H1 (cell line): ENCODE data around the gene TMEM164. TPM values are rescaled to one million over a fixed set of nuclear protein-coding genes. Genes with fewer than 3 reads are reported as not detected.

Source experiments
- BRCA1 ChIP-seq: IDR thresholded peaks from 2 replicates; pipeline ENCODE4 v1.6.1; 2012; ENCODE audit warnings: low read depth, low read length, improper control_type of control experiment
- CEBPB ChIP-seq: IDR thresholded peaks from 2 replicates; pipeline ENCODE4 v1.6.1; 2012; ENCODE audit warnings: low read depth, low read length
- HDAC6 ChIP-seq: IDR thresholded peaks from one replicate; pipeline ENCODE4 v1.7.1; 2012; ENCODE audit warnings: low read depth, mild to moderate bottlenecking, inconsistent platforms, low read length, moderate library complexity
- JUND ChIP-seq: IDR thresholded peaks from 2 replicates; pipeline ENCODE4 v1.6.1; 2011; ENCODE audit warnings: mild to moderate bottlenecking, improper control_type of control experiment, low read length
- SIRT6 ChIP-seq: IDR thresholded peaks from one replicate; pipeline ENCODE4 v1.7.1; 2012; ENCODE audit warnings: low read length, inconsistent platforms
- SIX5 ChIP-seq: IDR thresholded peaks from 2 replicates; pipeline ENCODE4 v1.6.1; 2011; ENCODE audit warnings: mild to moderate bottlenecking, low read depth, low read length
- SRF ChIP-seq: IDR thresholded peaks from 2 replicates; pipeline ENCODE4 v1.6.1; 2011; ENCODE audit warnings: mild to moderate bottlenecking, low read depth, low read length, moderate library complexity
- TCF12 ChIP-seq: IDR thresholded peaks from 2 replicates; pipeline ENCODE4 v1.6.1; 2011; ENCODE audit warnings: low read depth, mild to moderate bottlenecking, low read length
- ZNF274 ChIP-seq: IDR thresholded peaks from 2 replicates; pipeline ENCODE4 v1.7.0; 2012; ENCODE audit warnings: low read length, borderline replicate concordance; ENCODE audit errors: extremely low read depth
- polyA plus RNA-seq, 7 experiments: library from polyadenylated mRNA; depleted of rRNA in 3 of 7; stranded (reverse) in 5 of 7; unstranded in 2 of 7; fragments of >200 nt in 5 of 7; fragments of 200-250 nt in 2 of 7; gene quantifications; 1 replicate in 5 of 7; 2 replicates in 1 of 7; 4 replicates in 1 of 7; pipeline versions ENCODE4 v1.2.1 to v1.2.3, GENCODE V29; 2011 to 2013; ENCODE audit warnings: missing spikeins in 2 of 7, mixed read lengths in 2 of 7
- total RNA-seq: library from RNA; stranded (reverse); fragmentation: NEBNext Ultra II Directional; extraction: Animal tissue kit (Norgen Biotek cat#: 25700); gene quantifications from 2 replicates; pipeline ENCODE4 v1.2.1, GENCODE V29; 2021
- TF ChIP-seq, protein P1 (sequence below): fragments of 300-600 bp; sonication (generic); IDR thresholded peaks from 2 replicates; pipeline ENCODE4 v1.7.1; 2012; ENCODE audit warnings: low read length, moderate library complexity, mild to moderate bottlenecking, inconsistent platforms; ENCODE audit not compliant: insufficient replicate concordance
- TF ChIP-seq, protein P2 (sequence below): IDR thresholded peaks from 2 replicates; pipeline ENCODE4 v1.6.1; 2011; ENCODE audit warnings: low read length, improper control_type of control experiment

Gene TMEM164
- total and polyA plus RNA-seq, 2 of the 8 experiments (the other 6 are each of a cell fraction or from before 2014, with no cell fraction given): 7.3 to 14.8 TPM

DNA sequence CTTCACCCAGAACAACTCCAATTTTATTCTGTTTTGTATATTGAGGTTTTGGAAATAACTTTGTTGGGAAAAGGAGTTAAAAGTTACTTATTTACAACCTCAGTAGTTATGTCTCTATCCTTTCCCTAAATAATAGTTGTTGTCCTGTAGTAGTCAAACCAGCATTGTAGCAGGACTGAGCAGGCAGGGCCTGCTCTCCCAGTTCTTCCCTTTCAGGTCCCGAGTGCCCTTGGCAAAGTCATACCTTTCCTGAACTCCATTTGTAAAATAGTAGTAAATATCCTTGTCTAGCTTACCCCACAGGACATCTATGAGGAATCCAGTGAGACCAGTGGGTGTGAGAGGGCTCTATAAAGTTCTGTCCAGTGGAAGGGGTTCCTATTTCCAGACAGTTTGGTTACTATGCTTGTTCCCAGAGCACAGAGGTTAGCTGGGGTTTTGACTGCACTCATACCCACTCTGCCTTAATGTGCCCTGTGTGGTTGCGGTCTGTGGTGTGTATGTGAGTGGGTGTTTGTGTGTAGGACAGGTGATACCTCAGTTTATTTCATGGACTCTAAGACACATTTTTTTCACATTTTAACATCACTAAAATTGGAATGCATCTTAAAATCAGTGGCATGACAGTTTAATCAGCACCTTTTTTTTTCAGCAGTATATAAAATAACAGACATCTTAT is 178.7 kb downstream of the TMEM164 start (continued):
- TF ChIP-seq, protein P1, sequence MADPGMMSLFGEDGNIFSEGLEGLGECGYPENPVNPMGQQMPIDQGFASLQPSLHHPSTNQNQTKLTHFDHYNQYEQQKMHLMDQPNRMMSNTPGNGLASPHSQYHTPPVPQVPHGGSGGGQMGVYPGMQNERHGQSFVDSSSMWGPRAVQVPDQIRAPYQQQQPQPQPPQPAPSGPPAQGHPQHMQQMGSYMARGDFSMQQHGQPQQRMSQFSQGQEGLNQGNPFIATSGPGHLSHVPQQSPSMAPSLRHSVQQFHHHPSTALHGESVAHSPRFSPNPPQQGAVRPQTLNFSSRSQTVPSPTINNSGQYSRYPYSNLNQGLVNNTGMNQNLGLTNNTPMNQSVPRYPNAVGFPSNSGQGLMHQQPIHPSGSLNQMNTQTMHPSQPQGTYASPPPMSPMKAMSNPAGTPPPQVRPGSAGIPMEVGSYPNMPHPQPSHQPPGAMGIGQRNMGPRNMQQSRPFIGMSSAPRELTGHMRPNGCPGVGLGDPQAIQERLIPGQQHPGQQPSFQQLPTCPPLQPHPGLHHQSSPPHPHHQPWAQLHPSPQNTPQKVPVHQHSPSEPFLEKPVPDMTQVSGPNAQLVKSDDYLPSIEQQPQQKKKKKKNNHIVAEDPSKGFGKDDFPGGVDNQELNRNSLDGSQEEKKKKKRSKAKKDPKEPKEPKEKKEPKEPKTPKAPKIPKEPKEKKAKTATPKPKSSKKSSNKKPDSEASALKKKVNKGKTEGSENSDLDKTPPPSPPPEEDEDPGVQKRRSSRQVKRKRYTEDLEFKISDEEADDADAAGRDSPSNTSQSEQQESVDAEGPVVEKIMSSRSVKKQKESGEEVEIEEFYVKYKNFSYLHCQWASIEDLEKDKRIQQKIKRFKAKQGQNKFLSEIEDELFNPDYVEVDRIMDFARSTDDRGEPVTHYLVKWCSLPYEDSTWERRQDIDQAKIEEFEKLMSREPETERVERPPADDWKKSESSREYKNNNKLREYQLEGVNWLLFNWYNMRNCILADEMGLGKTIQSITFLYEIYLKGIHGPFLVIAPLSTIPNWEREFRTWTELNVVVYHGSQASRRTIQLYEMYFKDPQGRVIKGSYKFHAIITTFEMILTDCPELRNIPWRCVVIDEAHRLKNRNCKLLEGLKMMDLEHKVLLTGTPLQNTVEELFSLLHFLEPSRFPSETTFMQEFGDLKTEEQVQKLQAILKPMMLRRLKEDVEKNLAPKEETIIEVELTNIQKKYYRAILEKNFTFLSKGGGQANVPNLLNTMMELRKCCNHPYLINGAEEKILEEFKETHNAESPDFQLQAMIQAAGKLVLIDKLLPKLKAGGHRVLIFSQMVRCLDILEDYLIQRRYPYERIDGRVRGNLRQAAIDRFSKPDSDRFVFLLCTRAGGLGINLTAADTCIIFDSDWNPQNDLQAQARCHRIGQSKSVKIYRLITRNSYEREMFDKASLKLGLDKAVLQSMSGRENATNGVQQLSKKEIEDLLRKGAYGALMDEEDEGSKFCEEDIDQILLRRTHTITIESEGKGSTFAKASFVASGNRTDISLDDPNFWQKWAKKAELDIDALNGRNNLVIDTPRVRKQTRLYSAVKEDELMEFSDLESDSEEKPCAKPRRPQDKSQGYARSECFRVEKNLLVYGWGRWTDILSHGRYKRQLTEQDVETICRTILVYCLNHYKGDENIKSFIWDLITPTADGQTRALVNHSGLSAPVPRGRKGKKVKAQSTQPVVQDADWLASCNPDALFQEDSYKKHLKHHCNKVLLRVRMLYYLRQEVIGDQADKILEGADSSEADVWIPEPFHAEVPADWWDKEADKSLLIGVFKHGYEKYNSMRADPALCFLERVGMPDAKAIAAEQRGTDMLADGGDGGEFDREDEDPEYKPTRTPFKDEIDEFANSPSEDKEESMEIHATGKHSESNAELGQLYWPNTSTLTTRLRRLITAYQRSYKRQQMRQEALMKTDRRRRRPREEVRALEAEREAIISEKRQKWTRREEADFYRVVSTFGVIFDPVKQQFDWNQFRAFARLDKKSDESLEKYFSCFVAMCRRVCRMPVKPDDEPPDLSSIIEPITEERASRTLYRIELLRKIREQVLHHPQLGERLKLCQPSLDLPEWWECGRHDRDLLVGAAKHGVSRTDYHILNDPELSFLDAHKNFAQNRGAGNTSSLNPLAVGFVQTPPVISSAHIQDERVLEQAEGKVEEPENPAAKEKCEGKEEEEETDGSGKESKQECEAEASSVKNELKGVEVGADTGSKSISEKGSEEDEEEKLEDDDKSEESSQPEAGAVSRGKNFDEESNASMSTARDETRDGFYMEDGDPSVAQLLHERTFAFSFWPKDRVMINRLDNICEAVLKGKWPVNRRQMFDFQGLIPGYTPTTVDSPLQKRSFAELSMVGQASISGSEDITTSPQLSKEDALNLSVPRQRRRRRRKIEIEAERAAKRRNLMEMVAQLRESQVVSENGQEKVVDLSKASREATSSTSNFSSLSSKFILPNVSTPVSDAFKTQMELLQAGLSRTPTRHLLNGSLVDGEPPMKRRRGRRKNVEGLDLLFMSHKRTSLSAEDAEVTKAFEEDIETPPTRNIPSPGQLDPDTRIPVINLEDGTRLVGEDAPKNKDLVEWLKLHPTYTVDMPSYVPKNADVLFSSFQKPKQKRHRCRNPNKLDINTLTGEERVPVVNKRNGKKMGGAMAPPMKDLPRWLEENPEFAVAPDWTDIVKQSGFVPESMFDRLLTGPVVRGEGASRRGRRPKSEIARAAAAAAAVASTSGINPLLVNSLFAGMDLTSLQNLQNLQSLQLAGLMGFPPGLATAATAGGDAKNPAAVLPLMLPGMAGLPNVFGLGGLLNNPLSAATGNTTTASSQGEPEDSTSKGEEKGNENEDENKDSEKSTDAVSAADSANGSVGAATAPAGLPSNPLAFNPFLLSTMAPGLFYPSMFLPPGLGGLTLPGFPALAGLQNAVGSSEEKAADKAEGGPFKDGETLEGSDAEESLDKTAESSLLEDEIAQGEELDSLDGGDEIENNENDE: no peak
- TF ChIP-seq BRCA1 (no peak), HDAC6 (no peak), SRF (no peak), SIX5 (no peak), ZNF274 (no peak), SIRT6 (no peak), TCF12 (no peak), CEBPB (no peak), JUND (no peak)
- TF ChIP-seq, protein P2, sequence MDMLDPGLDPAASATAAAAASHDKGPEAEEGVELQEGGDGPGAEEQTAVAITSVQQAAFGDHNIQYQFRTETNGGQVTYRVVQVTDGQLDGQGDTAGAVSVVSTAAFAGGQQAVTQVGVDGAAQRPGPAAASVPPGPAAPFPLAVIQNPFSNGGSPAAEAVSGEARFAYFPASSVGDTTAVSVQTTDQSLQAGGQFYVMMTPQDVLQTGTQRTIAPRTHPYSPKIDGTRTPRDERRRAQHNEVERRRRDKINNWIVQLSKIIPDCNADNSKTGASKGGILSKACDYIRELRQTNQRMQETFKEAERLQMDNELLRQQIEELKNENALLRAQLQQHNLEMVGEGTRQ: no peak
